IPS-NIHi7 (cell line): ENCODE data around the gene HELZ2.
A peak's percentile ranks its signal among the peaks of the same experiment; 100 is the strongest.
"Not testable (repeated sequence)": the region's sequence is repeated elsewhere in the genome, so short reads cannot be mapped to it uniquely, and the experiment has no call there.

Experiments
- DNase-seq: peaks from one replicate; pipeline ENCODE4 v3.0.0; 2012; ENCODE audit warnings: mixed read lengths; ENCODE audit errors: extremely low spot score

Gene HELZ2, protein sequence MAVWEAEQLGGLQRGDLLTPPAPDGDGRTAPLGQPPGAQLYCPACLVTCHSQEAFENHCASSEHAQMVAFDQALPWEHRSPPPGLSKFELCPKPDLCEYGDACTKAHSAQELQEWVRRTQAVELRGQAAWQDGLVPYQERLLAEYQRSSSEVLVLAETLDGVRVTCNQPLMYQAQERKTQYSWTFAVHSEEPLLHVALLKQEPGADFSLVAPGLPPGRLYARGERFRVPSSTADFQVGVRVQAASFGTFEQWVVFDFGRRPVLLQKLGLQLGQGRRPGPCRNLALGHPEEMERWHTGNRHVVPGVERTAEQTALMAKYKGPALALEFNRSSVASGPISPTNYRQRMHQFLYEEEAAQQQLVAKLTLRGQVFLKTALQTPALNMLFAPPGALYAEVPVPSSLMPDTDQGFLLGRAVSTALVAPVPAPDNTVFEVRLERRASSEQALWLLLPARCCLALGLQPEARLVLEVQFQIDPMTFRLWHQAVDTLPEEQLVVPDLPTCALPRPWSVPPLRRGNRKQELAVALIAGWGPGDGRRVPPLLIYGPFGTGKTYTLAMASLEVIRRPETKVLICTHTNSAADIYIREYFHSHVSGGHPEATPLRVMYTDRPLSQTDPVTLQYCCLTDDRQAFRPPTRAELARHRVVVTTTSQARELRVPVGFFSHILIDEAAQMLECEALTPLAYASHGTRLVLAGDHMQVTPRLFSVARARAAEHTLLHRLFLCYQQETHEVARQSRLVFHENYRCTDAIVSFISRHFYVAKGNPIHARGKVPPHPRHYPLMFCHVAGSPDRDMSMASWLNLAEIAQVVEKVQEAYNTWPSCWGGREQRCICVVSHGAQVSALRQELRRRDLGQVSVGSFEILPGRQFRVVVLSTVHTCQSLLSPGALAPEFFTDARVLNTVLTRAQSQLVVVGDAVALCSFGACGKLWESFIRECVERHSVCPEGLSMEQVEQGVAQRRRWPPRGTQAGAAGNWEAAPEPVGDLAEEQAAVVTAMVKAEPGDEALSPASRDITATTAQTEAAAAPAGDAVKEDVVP (N-terminal part only)

DNA sequence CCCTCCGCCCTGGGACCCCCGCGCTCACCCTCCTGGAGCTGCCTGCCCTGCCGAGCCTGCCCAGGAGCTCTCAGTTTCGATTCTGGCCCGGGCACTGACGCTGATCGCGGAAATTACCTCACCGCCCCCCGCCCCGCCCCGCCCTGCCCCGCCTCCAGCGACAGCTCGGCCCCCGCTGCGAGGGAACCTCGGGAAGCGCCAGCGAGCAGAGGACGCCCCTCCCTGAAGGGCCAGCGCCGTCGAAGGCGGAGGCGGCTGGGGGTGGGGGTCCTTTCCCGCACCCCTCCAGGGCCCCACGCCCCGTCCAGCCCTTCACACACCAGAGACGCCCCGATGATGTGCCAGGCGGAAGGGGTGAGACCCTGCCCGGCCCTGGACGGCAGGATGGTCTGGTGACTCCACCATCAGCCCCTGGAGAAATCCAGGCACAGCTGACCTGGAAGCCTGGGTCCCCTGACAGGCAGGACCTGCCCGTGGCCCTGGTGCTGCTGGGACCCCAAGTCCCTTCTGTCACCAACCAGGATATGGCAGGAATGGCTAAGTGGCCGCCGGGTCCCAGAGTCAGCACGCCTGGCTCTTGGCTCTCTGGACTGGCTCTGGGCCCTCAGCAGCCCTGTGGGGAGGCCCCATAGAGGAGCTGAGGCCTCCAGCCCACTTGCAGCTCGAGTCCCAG is at the start of gene HELZ2:
HELZ2 (minus strand) TSS at position 84 of the 673 bp plus-strand sequence. CDS start 1,854 bp downstream, outside the sequence.
- peak; percentile 87 for DNase-seq

DNA sequence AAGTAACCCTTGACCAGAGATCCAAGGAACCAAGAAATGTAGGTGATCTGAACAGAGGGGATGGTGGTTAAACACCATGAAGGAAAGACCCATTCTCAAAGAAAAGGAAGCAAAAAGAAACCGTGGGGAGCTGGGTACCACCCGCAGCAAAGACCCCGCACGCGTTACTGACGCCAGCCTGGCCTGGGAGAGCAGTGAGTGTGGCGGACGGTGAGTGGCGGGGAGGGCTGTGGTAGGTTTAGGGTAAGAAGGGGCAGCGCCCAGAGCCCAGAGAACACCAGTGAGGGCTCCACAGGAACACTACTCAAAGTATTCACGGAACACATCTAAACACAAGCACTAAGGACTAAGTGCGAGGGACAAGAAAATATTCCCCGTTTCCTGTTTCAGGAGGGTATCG is 48.7 kb upstream of the HELZ2 start:
- no peak for DNase-seq

DNA sequence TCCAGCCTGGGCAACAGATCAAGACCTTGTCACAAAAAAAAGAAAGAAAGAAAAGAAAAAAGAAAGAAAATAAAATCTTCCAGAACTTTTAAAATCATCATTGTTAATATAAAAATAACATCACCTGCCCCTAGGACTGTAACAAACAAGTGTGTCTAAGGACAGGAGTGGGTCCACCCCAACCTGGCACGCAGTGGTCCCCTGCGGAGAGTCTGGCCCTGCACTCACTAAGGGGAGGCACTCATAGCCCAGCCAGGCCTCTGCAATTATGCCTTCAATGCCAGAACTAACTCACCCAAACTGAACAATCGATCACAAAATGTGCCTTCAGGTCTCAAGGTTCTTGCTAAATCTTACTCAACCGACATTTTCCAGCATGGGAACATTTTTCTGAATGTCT is 48.1 kb upstream of the HELZ2 start:
- DNase-seq: no peak

DNA sequence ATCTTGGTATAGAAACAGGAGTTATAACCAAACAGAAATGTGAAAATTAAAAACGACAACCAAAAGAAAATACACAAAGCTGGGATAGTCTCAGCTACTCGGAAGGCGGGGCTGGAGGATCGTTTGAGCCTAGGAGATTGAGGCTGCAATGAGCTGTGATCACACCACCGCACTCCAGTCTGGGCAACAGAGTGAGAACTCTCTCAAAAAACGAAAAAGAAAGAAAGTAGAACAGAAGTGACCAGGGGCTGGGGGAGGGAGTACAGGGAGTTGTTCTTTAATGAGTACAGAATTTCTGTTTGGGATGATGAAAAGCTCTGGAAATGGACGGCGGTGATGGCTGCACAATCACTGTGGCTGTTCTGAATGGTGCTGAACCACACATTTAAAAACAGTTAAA is 47.0 kb upstream of the HELZ2 start:
- no peak for DNase-seq

DNA sequence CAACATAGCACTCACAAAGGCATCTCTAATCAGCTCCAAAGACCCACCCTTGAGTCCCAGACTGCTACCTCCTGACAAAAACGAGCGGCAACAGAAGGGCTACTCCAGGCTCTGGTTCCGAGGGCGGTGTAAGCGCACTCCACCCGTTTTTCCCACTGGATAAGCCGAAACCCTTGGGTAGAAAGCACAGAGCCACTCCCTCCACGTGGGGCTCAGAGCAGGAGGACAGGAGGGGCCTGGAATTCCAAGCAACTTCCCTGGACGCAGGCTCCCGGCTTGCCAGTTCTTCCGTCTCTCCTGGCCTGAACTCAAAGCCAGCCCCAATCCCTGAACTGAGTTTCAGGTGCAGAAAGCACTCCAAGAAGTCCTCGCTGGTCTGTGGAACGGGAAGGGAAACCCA is 45.5 kb upstream of the HELZ2 start:
- DNase-seq: no peak

DNA sequence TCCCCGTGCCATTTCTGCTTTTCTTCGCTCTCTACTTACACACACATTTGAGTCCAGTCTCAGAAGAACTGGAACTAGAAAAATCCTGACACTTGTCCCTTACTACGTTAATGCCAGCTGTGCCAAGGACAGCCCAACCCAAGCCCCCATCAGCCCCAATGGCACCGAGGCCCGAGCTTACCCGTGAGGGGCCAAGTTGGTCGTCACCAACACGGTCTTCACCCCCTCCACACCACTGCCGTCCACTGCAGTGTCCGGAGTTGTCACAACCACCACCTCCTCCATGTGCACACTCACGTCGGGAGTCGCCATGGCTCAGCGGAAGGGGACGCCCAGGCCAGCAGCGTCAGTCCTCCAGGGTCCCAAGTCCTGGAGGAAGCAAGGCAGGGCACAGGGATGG is 45.0 kb upstream of the HELZ2 start:
- no peak for DNase-seq

DNA sequence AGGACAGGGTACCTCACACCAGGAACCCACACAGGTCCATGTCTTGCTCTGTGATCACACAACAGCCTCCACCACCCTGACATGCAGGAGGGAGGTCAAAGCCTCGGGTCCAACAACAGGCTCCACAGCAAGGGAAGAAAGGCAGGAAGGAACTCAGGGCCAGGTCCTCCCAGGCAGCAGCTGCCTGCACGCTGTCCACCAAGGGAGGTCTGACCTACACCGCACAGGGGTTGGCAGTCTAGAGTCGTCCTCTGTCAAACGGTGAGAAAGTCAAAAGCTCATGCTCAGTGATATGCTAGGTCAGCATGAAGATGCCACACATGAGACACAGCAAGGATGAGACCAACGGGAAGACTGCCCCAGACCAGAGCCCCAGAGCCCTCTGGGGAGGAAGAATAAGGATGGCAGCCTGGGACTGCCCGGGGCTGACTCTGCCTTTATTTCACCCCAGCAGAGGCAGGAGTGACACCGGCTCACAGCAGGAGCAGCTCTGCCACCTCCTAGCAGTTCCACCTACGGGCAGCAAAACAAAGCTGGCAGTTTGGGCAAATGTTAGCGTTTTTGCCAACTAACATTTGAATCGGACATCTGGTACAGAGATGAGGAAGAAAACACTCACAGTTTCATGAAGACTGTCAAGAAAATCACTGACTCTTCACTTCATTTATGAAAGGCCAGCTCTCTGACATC is 44.4 kb upstream of the HELZ2 start:
- DNase-seq: peak; percentile 1

DNA sequence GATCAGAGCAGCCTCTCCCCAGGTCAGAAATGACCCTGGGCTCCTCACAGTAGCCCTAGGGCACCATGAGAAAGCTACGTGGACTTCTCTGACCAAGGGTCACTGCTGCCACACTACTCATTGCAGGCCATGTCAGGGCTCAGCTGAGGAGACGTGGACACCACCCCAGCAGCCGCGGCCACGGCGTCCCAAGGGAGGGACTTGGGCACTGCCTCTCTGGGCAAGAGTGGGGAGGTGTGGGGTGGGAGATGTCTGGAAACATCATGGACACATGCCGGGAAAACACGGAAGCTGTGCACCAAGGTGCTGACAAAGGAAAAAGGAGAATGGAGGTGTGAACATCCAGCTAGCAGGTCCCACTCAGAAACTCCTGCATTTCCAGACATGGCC is 43.8 kb upstream of the HELZ2 start:
- DNase-seq: no peak

DNA sequence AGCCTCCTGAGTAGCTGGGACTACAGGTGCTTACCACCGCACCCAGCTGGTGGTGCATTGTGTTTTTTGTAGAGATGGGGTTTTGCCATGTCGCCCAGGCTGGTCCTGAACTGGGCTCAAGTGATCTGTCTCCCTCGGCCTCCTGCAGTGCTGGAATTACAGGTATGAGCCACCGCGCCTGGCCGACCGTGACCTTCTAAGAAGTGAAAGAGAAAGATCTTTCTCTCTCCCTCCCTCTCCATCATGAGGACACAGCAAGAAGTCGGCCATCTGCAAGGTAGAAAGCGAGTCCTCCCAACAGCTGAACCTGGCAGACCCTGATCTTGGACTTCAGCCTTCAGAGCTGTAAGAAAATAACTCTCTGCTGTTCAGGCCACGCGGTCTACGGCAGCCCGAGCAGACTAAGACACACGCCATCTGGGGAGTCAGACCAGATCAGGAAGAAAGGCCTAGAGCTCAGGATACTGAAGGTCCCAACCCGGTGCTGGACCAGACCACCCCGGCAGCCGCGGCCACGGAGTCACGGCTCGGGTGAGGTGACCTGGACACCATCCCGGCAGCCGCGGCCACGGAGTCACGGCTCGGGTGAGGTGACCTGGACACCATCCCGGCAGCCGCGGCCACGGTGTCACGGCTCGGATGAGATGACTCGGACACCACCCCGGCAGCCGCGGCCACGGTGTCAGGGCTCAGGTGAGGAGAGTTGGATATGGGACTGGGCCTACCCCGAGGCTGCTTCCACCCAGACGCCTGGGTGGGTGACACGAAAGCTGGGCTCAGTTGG is 43.2 kb upstream of the HELZ2 start:
- DNase-seq: no peak

DNA sequence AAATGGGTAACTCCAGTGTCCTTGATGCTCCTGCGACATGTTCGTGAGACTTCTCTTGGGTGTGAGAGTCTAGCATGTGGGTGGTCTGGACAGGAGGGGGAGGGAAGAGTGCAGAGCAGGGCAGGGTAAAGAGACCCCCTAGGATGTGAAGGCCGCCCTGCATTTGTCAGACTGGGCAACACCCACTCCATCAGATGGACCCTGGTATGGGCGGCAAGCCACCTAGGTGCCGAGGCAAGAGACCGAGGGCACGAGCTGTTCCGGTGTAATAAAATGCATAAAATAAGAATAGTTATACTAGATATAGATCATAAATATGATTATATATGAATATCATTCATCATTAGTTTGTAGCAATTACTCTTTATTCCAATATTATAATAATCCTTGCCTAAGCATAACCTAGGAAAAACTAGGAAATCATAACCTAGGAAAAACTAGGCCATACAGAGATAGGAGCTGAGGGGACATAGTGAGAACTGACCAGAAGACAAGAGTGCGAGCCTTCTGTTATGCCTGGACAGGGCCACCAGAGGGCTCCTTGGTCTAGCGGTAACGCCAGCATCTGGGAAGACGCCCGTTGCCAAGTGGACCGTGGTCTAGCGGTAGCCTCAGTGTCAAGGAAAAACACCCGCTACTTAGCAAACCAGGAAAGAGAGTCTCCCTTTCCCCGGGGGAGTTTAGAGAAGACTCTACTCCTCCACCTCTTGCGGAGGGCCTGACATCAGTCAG is 40.0 kb upstream of the HELZ2 start:
- DNase-seq: peak; percentile 6

DNA sequence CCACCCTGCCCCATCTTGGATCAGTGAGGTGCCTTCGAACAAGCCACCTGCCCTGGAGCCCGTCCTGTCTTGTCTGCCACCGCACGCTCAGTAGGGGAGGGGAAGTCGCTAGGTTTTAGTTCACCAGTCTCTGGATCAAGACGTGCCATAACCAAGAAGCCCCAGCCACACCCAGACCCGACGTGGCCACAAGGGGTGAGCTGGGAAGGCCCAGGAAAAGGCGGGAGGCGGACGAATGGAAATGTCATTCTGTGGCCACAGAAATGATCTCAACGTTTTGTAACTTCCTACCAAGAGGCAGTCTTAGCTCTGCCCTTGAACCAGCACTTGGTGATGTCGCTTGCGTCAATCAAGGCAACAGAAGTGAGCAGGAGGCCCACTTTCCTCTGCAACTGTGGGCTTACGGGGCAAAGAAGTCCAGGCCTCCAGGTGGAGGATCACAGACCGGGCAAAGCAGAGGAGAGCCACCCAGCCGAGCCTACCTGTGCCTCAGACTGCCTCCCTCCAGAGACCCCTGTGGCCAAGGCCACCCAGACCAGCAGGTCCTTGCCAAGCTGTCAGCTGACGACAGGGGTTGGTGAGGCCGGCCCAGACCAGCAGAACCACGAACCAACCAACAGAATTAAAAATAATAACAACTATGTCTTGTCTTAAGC is 38.4 kb upstream of the HELZ2 start:
- peak; percentile 4 for DNase-seq

DNA sequence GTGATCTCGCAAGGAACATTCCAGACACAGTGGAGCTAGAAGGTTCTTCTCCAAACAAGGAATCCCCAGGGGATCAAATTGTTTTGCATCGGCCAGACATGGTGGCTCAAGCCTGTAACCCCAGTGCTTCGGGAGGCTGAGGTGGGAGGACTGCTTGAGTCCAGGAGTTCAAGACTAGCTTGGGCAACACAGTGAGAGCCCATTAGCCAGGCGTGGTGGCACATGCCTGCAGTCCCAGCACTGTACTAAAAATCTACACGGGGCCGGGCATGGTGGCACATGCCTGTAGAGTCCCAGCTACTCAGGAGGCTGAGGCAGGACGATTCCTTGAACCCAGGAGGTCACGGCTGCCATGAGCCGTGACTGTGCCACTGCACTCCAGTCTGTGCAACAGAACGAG is 37.6 kb upstream of the HELZ2 start:
- DNase-seq: no peak

DNA sequence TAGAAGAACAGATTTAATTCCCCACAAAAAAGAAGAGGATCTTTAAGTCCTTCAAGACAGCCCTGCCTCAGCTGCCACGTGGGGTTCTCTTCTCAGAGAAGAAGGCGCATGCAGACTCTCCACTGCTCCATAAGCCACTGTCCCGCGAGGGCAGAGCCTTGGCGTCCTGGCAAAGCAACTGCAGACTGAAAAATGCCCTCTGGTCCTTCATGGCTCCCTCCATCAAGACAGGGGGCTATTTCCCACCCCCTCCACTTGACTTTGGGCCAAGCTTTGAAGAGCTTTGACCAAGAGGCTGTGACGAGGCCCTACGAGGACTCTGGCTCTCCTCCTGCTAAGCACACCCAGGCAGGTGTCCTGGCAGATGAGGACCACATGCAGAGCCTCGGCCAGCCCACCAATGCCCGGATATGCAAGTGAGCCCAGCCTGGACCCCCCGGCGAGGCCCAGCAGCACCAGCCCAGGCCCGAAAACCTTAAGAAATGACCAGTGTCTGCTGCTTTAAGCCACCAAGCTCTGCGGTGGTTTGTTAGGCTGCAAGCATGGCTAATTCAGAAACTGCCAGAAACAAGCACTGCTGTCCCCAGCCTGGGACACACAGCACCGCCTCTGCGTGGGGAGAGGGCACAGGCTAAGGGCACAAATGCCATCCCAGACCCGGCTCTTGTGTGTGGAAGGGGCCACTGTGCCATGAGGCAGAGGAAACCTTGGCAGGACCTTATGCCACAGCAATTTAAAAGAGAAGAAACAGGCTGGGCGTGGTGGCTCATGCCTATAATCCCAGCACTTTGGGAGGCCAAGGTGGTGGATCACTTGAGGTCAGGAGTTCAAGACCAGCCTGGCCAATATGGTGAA is 36.8 kb upstream of the HELZ2 start:
- DNase-seq: peak; percentile 7

DNA sequence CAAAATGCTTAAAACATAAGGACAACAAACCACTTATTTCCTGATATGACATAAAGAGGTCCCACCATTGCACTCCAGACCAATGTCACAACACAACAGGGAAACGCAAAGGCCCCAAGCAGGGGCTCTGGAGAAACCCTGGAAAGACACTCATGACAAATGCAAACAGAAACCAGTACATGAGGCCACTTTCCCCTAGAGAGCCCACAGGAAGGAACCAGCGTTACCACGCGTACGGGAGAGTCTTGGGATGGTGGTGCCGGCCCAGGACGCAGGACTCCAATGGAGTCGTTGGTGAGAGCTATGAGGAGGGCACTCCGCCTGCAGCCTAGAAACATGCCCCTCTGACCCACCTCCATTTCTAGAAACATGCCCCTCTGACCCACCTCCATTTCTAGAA is 32.6 kb upstream of the HELZ2 start:
- DNase-seq: no peak

DNA sequence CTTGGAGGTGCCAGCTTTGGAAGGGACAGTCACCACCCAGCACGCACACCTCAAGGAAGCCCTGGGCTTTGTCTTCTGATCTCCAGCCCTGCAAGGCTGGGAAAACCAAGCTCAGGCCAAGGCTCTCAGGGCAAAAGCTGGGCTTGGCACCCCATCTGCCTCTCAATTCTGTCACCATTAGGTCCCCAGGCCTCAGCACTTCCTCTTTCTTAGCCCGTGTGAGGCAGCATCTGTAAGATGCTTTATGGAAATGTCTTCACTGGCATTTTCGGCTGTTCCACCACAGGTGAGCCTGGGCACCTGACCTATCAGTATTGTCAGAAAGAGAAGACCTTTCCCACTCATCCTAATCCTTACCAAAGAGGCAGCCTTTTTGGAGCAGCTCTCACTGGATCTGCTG is 28.3 kb upstream of the HELZ2 start:
- no peak for DNase-seq

DNA sequence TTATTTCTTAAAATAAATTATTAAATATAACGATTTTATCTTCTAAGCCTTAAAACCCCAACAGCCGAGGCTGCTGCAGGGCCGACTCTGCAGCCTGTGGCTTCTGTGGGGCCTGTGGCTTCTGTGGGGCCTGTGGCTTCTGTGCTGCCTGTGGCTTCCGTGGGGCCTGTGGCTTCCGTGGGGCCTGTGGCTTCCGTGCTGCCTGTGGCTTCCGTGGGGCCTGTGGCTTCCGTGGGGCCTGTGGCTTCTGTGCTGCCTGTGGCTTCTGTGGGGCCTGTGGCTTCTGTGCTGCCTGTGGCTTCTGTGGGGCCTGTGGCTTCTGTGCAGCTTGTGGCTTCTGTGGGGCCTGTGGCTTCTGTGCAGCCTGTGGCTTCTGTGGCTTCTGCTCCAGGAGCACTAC is 27.6 kb upstream of the HELZ2 start:
- not testable (repeated sequence) for DNase-seq

DNA sequence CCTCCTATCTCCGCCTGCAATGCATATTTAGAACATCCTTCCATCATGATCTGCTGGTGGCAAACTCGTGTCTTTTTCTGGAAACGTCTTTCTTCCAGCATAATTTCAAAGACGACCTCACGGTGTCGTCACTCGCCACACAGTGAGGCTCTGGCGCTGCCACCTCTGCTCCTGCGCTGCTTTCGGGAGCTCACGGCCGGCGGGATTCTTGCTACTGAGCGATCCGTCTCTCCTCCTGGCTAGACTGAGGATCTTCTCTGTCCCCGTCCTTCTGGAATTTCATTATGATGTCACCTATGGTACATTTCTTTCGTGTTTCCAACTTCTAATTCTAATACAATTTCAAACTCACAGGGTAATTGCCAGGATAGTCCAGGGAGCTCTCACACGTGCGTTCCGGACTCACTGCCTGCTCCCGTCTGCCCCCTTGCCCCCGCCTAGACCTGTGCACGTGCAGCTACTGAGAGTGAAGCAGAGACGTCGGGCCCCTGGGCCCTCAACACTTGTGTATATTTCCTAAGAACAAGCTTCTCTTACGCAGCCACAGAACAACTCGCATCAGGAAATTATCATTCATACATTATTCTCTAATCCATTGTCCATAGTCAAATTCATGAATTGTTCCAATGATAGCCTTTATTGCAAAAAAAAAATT is 25.5 kb upstream of the HELZ2 start:
- DNase-seq: no peak
